Measurements from ENCODE around the gene PLEKHF1.

DNA sequence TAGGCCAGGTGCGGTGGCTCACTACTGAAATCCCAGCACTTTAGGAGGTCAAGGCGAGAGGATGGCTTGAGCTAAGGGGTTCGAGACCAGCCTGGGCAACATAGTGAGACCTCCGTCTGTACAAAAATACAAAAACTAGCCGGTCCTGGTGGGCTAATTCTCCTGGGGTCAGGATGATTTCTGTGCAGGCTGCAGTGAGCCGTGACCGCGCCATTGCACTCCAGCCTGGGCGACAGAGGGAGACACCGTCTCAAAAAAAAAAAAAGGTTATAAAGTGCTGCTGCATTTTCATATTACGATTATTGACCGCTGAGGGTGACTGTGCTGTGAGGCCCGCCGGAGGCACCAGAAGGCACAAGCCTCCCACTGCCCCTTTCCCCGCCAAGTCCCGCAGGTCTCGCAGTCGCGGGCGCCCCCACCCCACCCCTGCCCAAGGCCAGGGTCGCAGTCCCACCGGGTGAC lies 477 bp upstream of the PLEKHF1 start:
- TF ChIP-seq EZH2phosphoT487 (IDR thresholded peaks at IDR 0.05; ENCODE audit: insufficient read depth, low read depth) = no peak
- no peak for TF ChIP-seq EZH2 (IDR thresholded peaks at IDR 0.05; ENCODE audit: insufficient read depth, poor library complexity, severe bottlenecking)

All from GM23248 (cell line).